Natural killer cell treated with Interleukin-12 subunit alpha and Interleukin-12 subunit beta and Interleukin-15 and Interleukin-18, amount 100 ng/mL, for 72 hours (primary cell): ENCODE data around the gene MEI1. TPM values are rescaled to one million over a fixed set of nuclear protein-coding genes. Genes with fewer than 3 reads are reported as not detected.

Experiments used
- ATAC-seq, 2 donors: fragments of 150-1000 bp; cut with Tn5 transposase in 1 of 2; sonication (Bioruptor Pico), chemical (Tn5 transposase) in 1 of 2; 2 replicates each; pipeline ENCODE4 v1.10.0; 2021
- DNase-seq: peaks from one replicate; pipeline ENCODE4 v3.0.0; 2022; ENCODE audit warnings: low spot score
- H3K27ac Mint-ChIP-seq, 2 donors: 1 replicate in 1 of 2; 2 replicates in 1 of 2; pipeline ENCODE4 v1.8.0; 2022; ENCODE audit warnings: mixed read lengths in 2 of 2, mild to moderate bottlenecking in 1 of 2, moderate library complexity in 1 of 2
- H3K27me3 Mint-ChIP-seq, 2 donors: 1 replicate in 1 of 2; 2 replicates in 1 of 2; pipeline ENCODE4 v1.8.0; 2022; ENCODE audit warnings: mixed read lengths in 2 of 2
- H3K36me3 Mint-ChIP-seq: one replicate; pipeline ENCODE4 v1.8.0; 2022; ENCODE audit warnings: mixed read lengths
- H3K4me1 Mint-ChIP-seq, 2 donors: 1 replicate in 1 of 2; 2 replicates in 1 of 2; pipeline ENCODE4 v1.8.0; 2022; ENCODE audit warnings: low read depth in 2 of 2, mixed read lengths in 2 of 2, mild to moderate bottlenecking in 1 of 2
- H3K4me3 Mint-ChIP-seq: one replicate; pipeline ENCODE4 v1.8.0; 2022; ENCODE audit warnings: mixed read lengths
- H3K9me3 Mint-ChIP-seq: 2 replicates; pipeline ENCODE4 v1.8.0; 2022; ENCODE audit warnings: mixed read lengths
- total RNA-seq, 2 donors: library from RNA; stranded (reverse); gene quantifications; one replicate each; pipeline ENCODE4 v1.2.3, GENCODE V29; 2022

MEI1 gene
- total RNA-seq, 2 donors from 2014 or later = 20.2 to 82.7 TPM

GRCh38 chr22:41844036-41844435 lies 144.7 kb downstream of the MEI1 start:
- Mint-ChIP-seq H3K27me3 (no peaks in the 10 kb centered on the region), H3K4me3 (no peak overlapping the region), H3K4me1 (peaks cover 60 to 67% of the 10 kb centered on the region in 2 donors), H3K36me3 (peaks cover 15% of the 10 kb centered on the region), H3K9me3 (no peaks in the 10 kb centered on the region), H3K27ac (peak overlapping the region in 1 of 2 donors; percentile 29)
- DNase-seq = no peak
- no peak for ATAC-seq

GRCh38 chr22:41844513-41844912 lies 145.2 kb downstream of the MEI1 start:
- no peak for ATAC-seq
- peak overlapping the region in 1 of 2 donors; percentile 29 for H3K27ac Mint-ChIP-seq
- H3K4me1 Mint-ChIP-seq = peaks cover 57 to 62% of the 10 kb centered on the region in 2 donors

GRCh38 chr22:41845380-41846267 lies 146.3 kb downstream of the MEI1 start:
- H3K27me3 Mint-ChIP-seq = no peaks in the 10 kb centered on the region
- H3K36me3 Mint-ChIP-seq = peaks cover 5% of the 10 kb centered on the region
- H3K9me3 Mint-ChIP-seq = no peaks in the 10 kb centered on the region
- DNase-seq = no peak
- H3K27ac Mint-ChIP-seq = peak overlapping the region; percentile 3 to 76
- no peak overlapping the region for H3K4me3 Mint-ChIP-seq
- H3K4me1 Mint-ChIP-seq = peaks cover 51 to 55% of the 10 kb centered on the region in 2 donors
- no peak for ATAC-seq

More at GRCh38 chr22:41844513-41844912, 145.2 kb downstream of the MEI1 start:
- no peaks in the 10 kb centered on the region for H3K27me3 Mint-ChIP-seq
- H3K36me3 Mint-ChIP-seq = peaks cover 11% of the 10 kb centered on the region
- DNase-seq = no peak
- H3K4me3 Mint-ChIP-seq = no peak overlapping the region
- H3K9me3 Mint-ChIP-seq = no peaks in the 10 kb centered on the region

- H3K27ac Mint-ChIP-seq = peak overlapping the region; percentile 3 to 76
- ATAC-seq (no peak), DNase-seq (no peak)
- H3K4me1 Mint-ChIP-seq = peaks cover 47 to 51% of the 10 kb centered on the region in 2 donors
- H3K4me3 Mint-ChIP-seq = peak overlapping the region; percentile 9
- peaks cover 4% of the 10 kb centered on the region for H3K36me3 Mint-ChIP-seq
- H3K9me3 Mint-ChIP-seq = no peaks in the 10 kb centered on the region
- H3K27me3 Mint-ChIP-seq = no peaks in the 10 kb centered on the region
Measured at GRCh38 chr22:41846268-41846987, 147.1 kb downstream of the MEI1 start.

DNA sequence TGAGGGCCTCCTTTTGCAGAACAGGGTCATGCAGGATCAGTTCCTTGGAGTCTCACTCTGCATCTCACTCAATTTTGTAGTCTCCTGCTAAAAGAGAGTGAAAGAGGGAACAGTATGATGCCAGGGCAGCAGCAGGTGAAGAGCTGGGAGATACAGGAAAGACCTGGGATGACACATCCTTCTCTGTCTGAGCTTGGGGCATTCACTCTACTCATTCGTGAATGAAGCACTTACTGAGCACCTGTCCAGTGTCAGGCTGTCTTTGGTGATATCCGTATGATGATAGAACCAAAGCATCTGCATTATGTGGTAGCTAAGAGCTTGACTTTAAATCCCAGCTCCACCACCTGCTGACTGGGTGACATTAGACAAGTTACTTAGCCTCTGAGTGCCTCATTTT lies 148.0 kb downstream of the MEI1 start:
- peaks cover 47 to 49% of the 10 kb centered on the region in 2 donors for H3K4me1 Mint-ChIP-seq
- DNase-seq (no peak), ATAC-seq (no peak)
- H3K27ac Mint-ChIP-seq = peak overlapping the region; percentile 3 to 76
- H3K9me3 Mint-ChIP-seq = no peaks in the 10 kb centered on the region
- H3K36me3 Mint-ChIP-seq = peaks cover 3% of the 10 kb centered on the region
- H3K27me3 Mint-ChIP-seq = no peaks in the 10 kb centered on the region
- H3K4me3 Mint-ChIP-seq = peak overlapping the region; percentile 9

GRCh38 chr22:41848468-41848867 lies 149.2 kb downstream of the MEI1 start:
- H3K36me3 Mint-ChIP-seq = no peaks in the 10 kb centered on the region
- H3K9me3 Mint-ChIP-seq = no peaks in the 10 kb centered on the region
- H3K27me3 Mint-ChIP-seq = no peaks in the 10 kb centered on the region
- H3K4me1 Mint-ChIP-seq = peaks cover 43 to 46% of the 10 kb centered on the region in 2 donors
- H3K27ac Mint-ChIP-seq = peak overlapping the region; percentile 37 to 85
- H3K4me3 Mint-ChIP-seq = peak overlapping the region; percentile 62
- ATAC-seq = peak; percentile 79 to 90
- peak; percentile 67 for DNase-seq

Other genes starting within 250 kb of the MEI1 start
- gene PHF5A, start 230.8 kb upstream of the MEI1 start, total RNA-seq = 10 to 100 TPM; 58.7 to 83.8 TPM
- 100 to 1,000 TPM; 109 to 113 TPM for gene ACO2, start 230.4 kb upstream of the MEI1 start, total RNA-seq
- 10 to 100 TPM; 42.5 to 84.0 TPM for gene POLR3H, start 155.0 kb upstream of the MEI1 start, total RNA-seq
- not detected for gene CSDC2, start 138.5 kb upstream of the MEI1 start, total RNA-seq
- 10 to 100 TPM; 33.3 to 50.3 TPM for gene PMM1, start 109.7 kb upstream of the MEI1 start, total RNA-seq
- 100 to 1,000 TPM in 1 of 2 donors, 10 to 100 TPM in 1; 54.2 to 120 TPM for gene DESI1, start 78.5 kb upstream of the MEI1 start, total RNA-seq
- gene XRCC6, start 78.2 kb upstream of the MEI1 start, total RNA-seq = 100 to 1,000 TPM; 276 to 305 TPM
- 100 to 1,000 TPM; 167 to 249 TPM for gene SNU13, start 10.6 kb upstream of the MEI1 start, total RNA-seq
- gene CCDC134, start 101.2 kb downstream of the MEI1 start, total RNA-seq = 10 to 100 TPM; 25.1 to 26.3 TPM
- 100 to 1,000 TPM; 205 to 211 TPM for gene SREBF2, start 133.6 kb downstream of the MEI1 start, total RNA-seq
- not detected for gene SHISA8, start 215.6 kb downstream of the MEI1 start, total RNA-seq
- 1 to 10 TPM in 1 of 2 donors, under 1 TPM in 1; 0.40 to 3.2 TPM for gene TNFRSF13C, start 227.3 kb downstream of the MEI1 start, total RNA-seq
- gene CENPM, start 247.6 kb downstream of the MEI1 start, total RNA-seq = 100 to 1,000 TPM in 1 of 2 donors, 10 to 100 TPM in 1; 34.7 to 115 TPM